ENCODE measurements around the gene SCTR. TPM values are rescaled to one million over a fixed set of nuclear protein-coding genes. Genes with fewer than 3 reads are reported as not detected.

SCTR gene
- total and polyA plus RNA-seq, 4 donors = 0.10 to 1.8 (median 0.93) TPM

GRCh38 chr2:119460076-119460475 is 64.2 kb downstream of the SCTR start:
- H3K4me3 ChIP-seq (ENCODE audit: low read depth, low read length) = no peak overlapping the region
- H3K4me1 ChIP-seq (ENCODE audit: control insufficient read depth, insufficient read depth, low read length) = no peaks in the 10 kb centered on the region
- H3K27me3 ChIP-seq (ENCODE audit: control insufficient read depth, insufficient read depth, low read length) = no peaks in the 10 kb centered on the region
- 58% methylated on average over 2 of the region's 2 CpGs for WGBS (ENCODE audit: insufficient coverage)
- no peaks in the 10 kb centered on the region for H3K36me3 ChIP-seq (ENCODE audit: control insufficient read depth, insufficient read depth, low read length)
- no peak for DNase-seq (ENCODE audit: low read depth in 4 of 6, low spot score in 6 of 6)
- peaks cover 1% of the 10 kb centered on the region for H3K9me3 ChIP-seq (ENCODE audit: control insufficient read depth, insufficient read depth, low read length)
- no peak overlapping the region for H3K27ac ChIP-seq (ENCODE audit: low read depth, low read length)

GRCh38 chr2:119455066-119455718 is 69.1 kb downstream of the SCTR start:
- peaks cover 1% of the 10 kb centered on the region for H3K9me3 ChIP-seq (ENCODE audit: control insufficient read depth, insufficient read depth, low read length)
- H3K36me3 ChIP-seq (ENCODE audit: control insufficient read depth, insufficient read depth, low read length) = no peaks in the 10 kb centered on the region
- no peak overlapping the region for H3K4me3 ChIP-seq (ENCODE audit: low read depth, low read length)
- H3K27me3 ChIP-seq (ENCODE audit: control insufficient read depth, insufficient read depth, low read length) = no peaks in the 10 kb centered on the region
- no peak overlapping the region for H3K27ac ChIP-seq (ENCODE audit: low read depth, low read length)
- peak in 2 of 6 donors; percentile 12 to 21 for DNase-seq (ENCODE audit: low read depth in 4 of 6, low spot score in 6 of 6)
- 14% methylated on average over 6 of the region's 13 CpGs for WGBS (ENCODE audit: insufficient coverage)
- H3K4me1 ChIP-seq (ENCODE audit: control insufficient read depth, insufficient read depth, low read length) = peaks cover 8% of the 10 kb centered on the region

GRCh38 chr2:119453972-119454593 is 70.2 kb downstream of the SCTR start:
- Histone ChIP-seq H3K4me3 (ENCODE audit: low read depth, low read length) (no peak overlapping the region), H3K27ac (ENCODE audit: low read depth, low read length) (no peak overlapping the region), H3K27me3 (ENCODE audit: control insufficient read depth, insufficient read depth, low read length) (no peaks in the 10 kb centered on the region), H3K4me1 (ENCODE audit: control insufficient read depth, insufficient read depth, low read length) (peaks cover 14% of the 10 kb centered on the region), H3K36me3 (ENCODE audit: control insufficient read depth, insufficient read depth, low read length) (no peaks in the 10 kb centered on the region), H3K9me3 (ENCODE audit: control insufficient read depth, insufficient read depth, low read length) (peaks cover 1% of the 10 kb centered on the region)
- no peak for DNase-seq (ENCODE audit: low read depth in 4 of 6, low spot score in 6 of 6)
- WGBS (ENCODE audit: insufficient coverage) = 64% methylated on average over 9 of the region's 12 CpGs

- DNase-seq (ENCODE audit: low read depth in 4 of 6, low spot score in 6 of 6) = no peak
- H3K36me3 ChIP-seq (ENCODE audit: control insufficient read depth, insufficient read depth, low read length) = no peaks in the 10 kb centered on the region
- H3K4me3 ChIP-seq (ENCODE audit: low read depth, low read length) = no peak overlapping the region
- 95% methylated on average over 9 of the region's 9 CpGs for WGBS (ENCODE audit: insufficient coverage)
- no peaks in the 10 kb centered on the region for H3K27me3 ChIP-seq (ENCODE audit: control insufficient read depth, insufficient read depth, low read length)
- H3K9me3 ChIP-seq (ENCODE audit: control insufficient read depth, insufficient read depth, low read length) = peaks cover 1% of the 10 kb centered on the region
- no peak overlapping the region for H3K27ac ChIP-seq (ENCODE audit: low read depth, low read length)
- H3K4me1 ChIP-seq (ENCODE audit: control insufficient read depth, insufficient read depth, low read length) = peaks cover 14% of the 10 kb centered on the region
These were observed 72.8 kb downstream of the SCTR start for GRCh38 chr2:119451336-119452050.

- no peak overlapping the region for H3K4me3 ChIP-seq (ENCODE audit: low read depth, low read length)
- H3K27me3 ChIP-seq (ENCODE audit: control insufficient read depth, insufficient read depth, low read length) = no peaks in the 10 kb centered on the region
- peak in 2 of 6 donors; percentile 66 to 74 for DNase-seq (ENCODE audit: low read depth in 4 of 6, low spot score in 6 of 6)
- H3K36me3 ChIP-seq (ENCODE audit: control insufficient read depth, insufficient read depth, low read length) = no peaks in the 10 kb centered on the region
- no peaks in the 10 kb centered on the region for H3K9me3 ChIP-seq (ENCODE audit: control insufficient read depth, insufficient read depth, low read length)
- 52% methylated on average over 3 of the region's 3 CpGs for WGBS (ENCODE audit: insufficient coverage)
- no peak overlapping the region for H3K27ac ChIP-seq (ENCODE audit: low read depth, low read length)
- peaks cover 12% of the 10 kb centered on the region for H3K4me1 ChIP-seq (ENCODE audit: control insufficient read depth, insufficient read depth, low read length)
These were observed 74.8 kb downstream of the SCTR start for GRCh38 chr2:119449521-119449920.

- Histone ChIP-seq H3K4me1 (ENCODE audit: control insufficient read depth, insufficient read depth, low read length) (peaks cover 7% of the 10 kb centered on the region), H3K27ac (ENCODE audit: low read depth, low read length) (no peak overlapping the region), H3K4me3 (ENCODE audit: low read depth, low read length) (no peak overlapping the region), H3K36me3 (ENCODE audit: control insufficient read depth, insufficient read depth, low read length) (no peaks in the 10 kb centered on the region), H3K9me3 (ENCODE audit: control insufficient read depth, insufficient read depth, low read length) (no peaks in the 10 kb centered on the region), H3K27me3 (ENCODE audit: control insufficient read depth, insufficient read depth, low read length) (no peaks in the 10 kb centered on the region)
- DNase-seq (ENCODE audit: low read depth in 4 of 6, low spot score in 6 of 6) = no peak
- 91% methylated on average over 7 of the region's 9 CpGs for WGBS (ENCODE audit: insufficient coverage)
These were observed 75.7 kb downstream of the SCTR start for GRCh38 chr2:119448427-119449141.

GRCh38 chr2:119446037-119446436 is 78.2 kb downstream of the SCTR start:
- whole genome bisulfite sequencing (ENCODE audit: insufficient coverage) = 100% methylated on average over 1 of the region's 9 CpGs
- Histone ChIP-seq H3K4me1 (ENCODE audit: control insufficient read depth, insufficient read depth, low read length) (peaks cover 7% of the 10 kb centered on the region), H3K9me3 (ENCODE audit: control insufficient read depth, insufficient read depth, low read length) (no peaks in the 10 kb centered on the region), H3K4me3 (ENCODE audit: low read depth, low read length) (no peak overlapping the region), H3K27me3 (ENCODE audit: control insufficient read depth, insufficient read depth, low read length) (no peaks in the 10 kb centered on the region), H3K27ac (ENCODE audit: low read depth, low read length) (no peak overlapping the region), H3K36me3 (ENCODE audit: control insufficient read depth, insufficient read depth, low read length) (no peaks in the 10 kb centered on the region)
- no peak for DNase-seq (ENCODE audit: low read depth in 4 of 6, low spot score in 6 of 6)

GRCh38 chr2:119442850-119443249 is 81.4 kb downstream of the SCTR start:
- peaks cover 2% of the 10 kb centered on the region for H3K36me3 ChIP-seq (ENCODE audit: control insufficient read depth, insufficient read depth, low read length)
- 88% methylated on average over 5 of the region's 11 CpGs for WGBS (ENCODE audit: insufficient coverage)
- no peak overlapping the region for H3K27ac ChIP-seq (ENCODE audit: low read depth, low read length)
- no peak overlapping the region for H3K4me3 ChIP-seq (ENCODE audit: low read depth, low read length)
- no peaks in the 10 kb centered on the region for H3K9me3 ChIP-seq (ENCODE audit: control insufficient read depth, insufficient read depth, low read length)
- no peaks in the 10 kb centered on the region for H3K27me3 ChIP-seq (ENCODE audit: control insufficient read depth, insufficient read depth, low read length)
- DNase-seq (ENCODE audit: low read depth in 4 of 6, low spot score in 6 of 6) = no peak
- no peaks in the 10 kb centered on the region for H3K4me1 ChIP-seq (ENCODE audit: control insufficient read depth, insufficient read depth, low read length)

GRCh38 chr2:119442226-119442619 is 82.1 kb downstream of the SCTR start:
- Histone ChIP-seq H3K9me3 (ENCODE audit: control insufficient read depth, insufficient read depth, low read length) (no peaks in the 10 kb centered on the region), H3K27me3 (ENCODE audit: control insufficient read depth, insufficient read depth, low read length) (no peaks in the 10 kb centered on the region), H3K27ac (ENCODE audit: low read depth, low read length) (no peak overlapping the region), H3K36me3 (ENCODE audit: control insufficient read depth, insufficient read depth, low read length) (peaks cover 2% of the 10 kb centered on the region), H3K4me1 (ENCODE audit: control insufficient read depth, insufficient read depth, low read length) (no peaks in the 10 kb centered on the region), H3K4me3 (ENCODE audit: low read depth, low read length) (no peak overlapping the region)
- DNase-seq (ENCODE audit: low read depth in 4 of 6, low spot score in 6 of 6) = no peak
- WGBS (ENCODE audit: insufficient coverage) = 96% methylated on average over 4 of the region's 7 CpGs

Data from spinal cord (tissue), 10 donors.